Omental fat pad (tissue), 4 donors: ENCODE data around the gene ATP9B. TPM values are rescaled to one million over a fixed set of nuclear protein-coding genes. Genes with fewer than 3 reads are reported as not detected.

Experiments used
- ATAC-seq: fragments of 150-250 bp; one replicate; pipeline ENCODE4 v1.9.1; 2016; ENCODE audit warnings: mild to moderate bottlenecking, moderate library complexity; ENCODE audit not compliant: low FRiP score
- DNase-seq: peaks from one replicate; pipeline ENCODE4 v3.0.0-alpha.2; 2019; ENCODE audit warnings: low spot score
- total RNA-seq, 4 donors: library from RNA; depleted of rRNA; stranded (reverse); fragments of >200 nt; gene quantifications; one replicate each; pipeline ENCODE4 v1.1.0, GENCODE V29; 2016
- TF ChIP-seq, protein P1 (sequence below), 3 donors: fragments of 450-650 bp; IDR thresholded peaks; one replicate each; pipeline ENCODE4 v1.5.1; 2016 to 2017; ENCODE audit warnings: antibody characterized with exemption in 3 of 3, mild to moderate bottlenecking in 3 of 3, moderate library complexity in 2 of 3

Gene ATP9B
- total RNA-seq, 4 donors from 2014 or later = 28.8 to 47.3 (median 39.8) TPM

DNA sequence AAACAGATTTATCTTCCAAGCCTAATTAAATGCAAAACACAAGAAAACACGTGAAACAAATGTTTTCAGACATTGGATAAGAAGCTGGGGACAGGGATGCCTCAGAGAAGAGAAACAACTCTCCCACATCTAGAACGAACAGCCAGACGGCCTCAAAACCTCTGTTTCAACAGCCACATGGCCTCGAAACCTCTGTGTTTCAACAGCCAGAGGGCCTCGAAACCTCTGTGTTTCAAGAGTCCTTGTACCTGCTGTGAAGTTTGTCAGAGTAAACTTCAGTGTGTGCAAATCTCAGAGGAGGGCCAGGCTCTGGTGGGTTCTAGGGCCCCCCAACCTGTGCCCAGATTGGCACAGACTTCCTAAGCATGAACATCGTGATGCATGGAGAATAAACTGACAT lies 283.2 kb downstream of the ATP9B start:
- no peak for ATAC-seq
- TF ChIP-seq, protein P1, sequence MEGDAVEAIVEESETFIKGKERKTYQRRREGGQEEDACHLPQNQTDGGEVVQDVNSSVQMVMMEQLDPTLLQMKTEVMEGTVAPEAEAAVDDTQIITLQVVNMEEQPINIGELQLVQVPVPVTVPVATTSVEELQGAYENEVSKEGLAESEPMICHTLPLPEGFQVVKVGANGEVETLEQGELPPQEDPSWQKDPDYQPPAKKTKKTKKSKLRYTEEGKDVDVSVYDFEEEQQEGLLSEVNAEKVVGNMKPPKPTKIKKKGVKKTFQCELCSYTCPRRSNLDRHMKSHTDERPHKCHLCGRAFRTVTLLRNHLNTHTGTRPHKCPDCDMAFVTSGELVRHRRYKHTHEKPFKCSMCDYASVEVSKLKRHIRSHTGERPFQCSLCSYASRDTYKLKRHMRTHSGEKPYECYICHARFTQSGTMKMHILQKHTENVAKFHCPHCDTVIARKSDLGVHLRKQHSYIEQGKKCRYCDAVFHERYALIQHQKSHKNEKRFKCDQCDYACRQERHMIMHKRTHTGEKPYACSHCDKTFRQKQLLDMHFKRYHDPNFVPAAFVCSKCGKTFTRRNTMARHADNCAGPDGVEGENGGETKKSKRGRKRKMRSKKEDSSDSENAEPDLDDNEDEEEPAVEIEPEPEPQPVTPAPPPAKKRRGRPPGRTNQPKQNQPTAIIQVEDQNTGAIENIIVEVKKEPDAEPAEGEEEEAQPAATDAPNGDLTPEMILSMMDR (IDR thresholded peaks at IDR 0.05) = no peak
- no peak for DNase-seq

DNA sequence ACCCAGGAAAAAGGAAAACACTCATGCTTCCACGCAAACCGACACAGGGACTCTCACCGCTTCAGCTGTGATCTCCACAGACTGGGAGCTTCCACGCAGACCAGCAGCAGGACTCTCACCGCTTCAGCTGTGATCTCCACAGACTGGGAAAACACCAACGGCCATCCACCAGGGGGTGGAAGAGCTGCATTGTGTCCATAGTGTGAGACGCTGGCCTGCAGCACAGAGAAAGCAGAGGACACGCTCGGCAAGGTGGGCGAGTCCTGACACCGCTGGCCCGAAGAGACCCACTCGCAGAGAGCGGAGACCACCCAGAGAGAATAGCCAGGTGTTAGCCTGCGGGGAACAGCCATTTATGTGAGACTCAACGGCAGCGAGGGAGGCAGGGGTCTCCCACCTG lies 284.1 kb downstream of the ATP9B start:
- ATAC-seq (peak; percentile 37), DNase-seq (no peak)
- TF ChIP-seq, protein P1 (IDR thresholded peaks at IDR 0.05) = no peak

DNA sequence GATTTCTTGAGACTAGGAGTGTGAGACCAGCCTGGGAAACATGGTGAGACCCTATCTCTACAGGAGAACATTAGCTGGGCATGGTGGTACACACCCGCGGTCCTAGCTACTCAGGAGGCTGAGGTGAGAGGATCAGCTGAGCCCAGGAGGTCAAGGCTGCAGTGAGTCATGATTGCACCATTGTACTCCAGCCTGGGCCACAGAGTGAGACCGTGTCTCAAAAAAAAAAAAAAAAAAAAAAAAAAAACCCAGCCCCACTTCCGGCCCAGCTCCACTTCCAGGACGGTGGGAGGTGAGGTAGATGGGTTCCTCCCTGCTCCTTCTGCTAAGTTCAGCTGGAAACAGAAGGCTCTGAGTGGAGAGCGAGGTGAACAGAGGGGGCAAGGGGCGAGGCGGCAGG lies 285.2 kb downstream of the ATP9B start:
- ATAC-seq (no peak), DNase-seq (no peak)

DNA sequence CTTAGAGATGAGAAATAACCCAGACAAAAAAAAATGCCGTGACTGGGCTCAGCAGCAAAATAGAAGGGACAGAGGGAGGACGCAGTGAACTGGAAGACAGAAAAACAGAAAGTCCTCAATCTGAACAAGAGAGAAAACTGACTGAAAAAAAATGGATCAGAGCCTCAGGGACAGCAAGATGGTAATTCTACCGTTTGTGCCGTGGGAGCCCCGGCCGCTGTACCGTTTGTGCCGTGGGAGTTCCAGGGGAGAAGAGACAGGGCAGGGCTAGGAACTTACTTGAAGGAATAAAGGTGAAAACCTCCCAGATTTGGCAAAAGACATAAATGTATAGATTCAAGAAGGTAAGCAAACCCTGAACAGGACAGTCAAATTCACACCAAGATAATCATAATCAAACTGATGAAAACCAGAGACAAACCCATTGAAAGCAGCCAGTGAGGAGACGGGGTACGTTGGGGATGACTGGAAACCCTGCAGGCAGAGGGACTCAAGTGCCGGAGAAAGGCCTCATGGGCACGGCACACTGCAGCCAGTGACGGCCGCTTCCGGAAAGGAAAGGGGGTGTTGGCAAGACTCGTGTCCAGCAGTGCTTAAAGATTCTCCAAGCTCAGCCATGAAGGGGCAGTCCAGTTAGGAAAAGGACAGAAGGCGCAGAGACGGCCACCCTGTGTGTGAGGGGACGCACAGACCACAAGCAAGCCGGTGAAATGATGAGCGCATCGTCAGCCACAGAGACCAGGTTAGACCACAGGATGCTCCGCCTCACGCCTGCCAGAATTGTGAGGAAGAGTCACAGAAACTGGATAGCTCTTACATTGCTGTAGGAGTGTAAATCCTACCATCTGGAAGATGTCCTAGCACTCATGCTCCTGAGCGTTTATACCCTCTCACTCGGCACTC lies 286.5 kb downstream of the ATP9B start:
- TF ChIP-seq, protein P1 (IDR thresholded peaks at IDR 0.05) = no peak
- no peak for DNase-seq
- ATAC-seq = no peak

More for the DNA sequence above, 285.2 kb downstream of the ATP9B start:
- TF ChIP-seq, protein P1 (IDR thresholded peaks at IDR 0.05) = no peak

DNA sequence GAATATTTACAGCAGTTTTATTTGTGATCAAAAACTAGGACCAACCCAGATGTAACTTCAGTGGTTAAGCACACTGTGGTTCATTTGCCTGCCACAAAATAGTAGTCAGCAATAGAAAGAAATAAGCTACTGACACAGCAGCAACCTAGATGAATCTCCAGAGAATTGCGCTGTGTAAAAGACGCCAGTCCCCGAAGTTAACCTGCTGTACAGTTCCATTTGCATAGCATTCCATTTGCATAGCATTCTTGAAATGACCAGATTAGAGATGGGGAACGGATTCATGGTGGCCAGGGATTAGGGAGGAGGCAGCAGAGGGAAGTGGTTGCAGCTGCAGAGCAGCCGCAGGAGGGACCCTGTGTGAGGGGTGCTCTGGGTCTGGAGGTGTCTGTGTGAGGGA lies 287.2 kb downstream of the ATP9B start:
- TF ChIP-seq, protein P1 (IDR thresholded peaks at IDR 0.05) = no peak
- DNase-seq (no peak), ATAC-seq (no peak)

DNA sequence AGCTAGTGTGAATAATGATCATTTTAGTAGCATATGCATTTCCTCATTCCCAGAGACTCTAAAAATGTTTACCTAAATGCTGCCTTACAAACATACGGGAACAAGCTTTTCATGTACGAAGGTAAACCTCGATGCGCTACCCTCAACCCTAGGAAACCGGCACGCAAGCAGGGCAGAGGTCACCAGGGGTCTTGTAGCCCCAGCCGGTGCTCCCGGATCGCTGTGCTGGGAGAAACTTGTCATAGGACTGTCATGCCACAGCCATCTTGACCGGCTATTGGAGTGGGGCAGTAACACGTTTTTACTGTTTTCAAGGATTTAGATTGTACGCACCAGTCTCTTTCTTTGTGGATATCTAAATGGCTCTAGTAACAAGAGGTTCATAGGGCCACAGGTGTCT lies 291.7 kb downstream of the ATP9B start:
- TF ChIP-seq, protein P1 (IDR thresholded peaks at IDR 0.05) = no peak
- ATAC-seq = no peak
- no peak for DNase-seq
